ENCODE measurements around the gene PARD6B.

PARD6B gene

GRCh38 chr20:50717312-50717711 lies 14.1 kb upstream of the PARD6B start:
- TF ChIP-seq CTCF (conservative IDR thresholded peaks at IDR 0.05; ENCODE audit: low read length) (no peak), EZH2phosphoT487 (IDR thresholded peaks at IDR 0.05; ENCODE audit: borderline replicate concordance) (no peak)

GRCh38 chr20:50717974-50718761 lies 13.2 kb upstream of the PARD6B start:
- no peaks in the 10 kb centered on the region for H3K79me2 ChIP-seq (ENCODE audit: insufficient read depth, low read length)
- no peak overlapping the region for H2AFZ ChIP-seq (ENCODE audit: low read length)
- no peaks in the 10 kb centered on the region for H3K4me1 ChIP-seq (ENCODE audit: insufficient read depth, low read length, poor library complexity, severe bottlenecking)
- H3K9me3 ChIP-seq (ENCODE audit: insufficient read depth, low read depth, low read length), result no peaks in the 10 kb centered on the region
- no peaks in the 10 kb centered on the region for H3K9me2 ChIP-seq (replicated peaks; ENCODE audit: low read depth, low read length)
- H3K4me3 ChIP-seq (ENCODE audit: low read length, poor library complexity, severe bottlenecking), result no peak overlapping the region
- no peaks in the 10 kb centered on the region for H3F3A ChIP-seq (ENCODE audit: low read depth)
- no peak overlapping the region for H3K4me2 ChIP-seq (ENCODE audit: low read depth, low read length, poor library complexity, severe bottlenecking)
- no peaks in the 10 kb centered on the region for H3K36me3 ChIP-seq (ENCODE audit: insufficient read depth, low read length)
- no peak for TF ChIP-seq EZH2phosphoT487 (IDR thresholded peaks at IDR 0.05; ENCODE audit: borderline replicate concordance)
- TF ChIP-seq CTCF (conservative IDR thresholded peaks at IDR 0.05; ENCODE audit: low read length), result no peak; the same call in 1 of the 2 replicates
- no peak overlapping the region for H3K9ac ChIP-seq (ENCODE audit: low read depth, low read length, poor library complexity, severe bottlenecking)
- H3K27me3 ChIP-seq (ENCODE audit: insufficient read depth, low read length, poor library complexity, severe bottlenecking), result no peaks in the 10 kb centered on the region
- H4K20me1 ChIP-seq (ENCODE audit: insufficient read depth, low read length, poor library complexity, severe bottlenecking), result no peaks in the 10 kb centered on the region

More at GRCh38 chr20:50717312-50717711, 14.1 kb upstream of the PARD6B start:
- H3K4me3 ChIP-seq (ENCODE audit: low read length, poor library complexity, severe bottlenecking), result no peak overlapping the region
- H3K9me2 ChIP-seq (replicated peaks; ENCODE audit: low read depth, low read length), result no peaks in the 10 kb centered on the region
- H3K9me3 ChIP-seq (ENCODE audit: insufficient read depth, low read depth, low read length), result no peaks in the 10 kb centered on the region
- no peaks in the 10 kb centered on the region for H3K79me2 ChIP-seq (ENCODE audit: insufficient read depth, low read length)
- H3K4me2 ChIP-seq (ENCODE audit: low read depth, low read length, poor library complexity, severe bottlenecking), result no peak overlapping the region
- H2AFZ ChIP-seq (ENCODE audit: low read length), result no peak overlapping the region
- no peaks in the 10 kb centered on the region for H3F3A ChIP-seq (ENCODE audit: low read depth)
- no peaks in the 10 kb centered on the region for H3K36me3 ChIP-seq (ENCODE audit: insufficient read depth, low read length)
- H3K9ac ChIP-seq (ENCODE audit: low read depth, low read length, poor library complexity, severe bottlenecking), result no peak overlapping the region
- H3K27me3 ChIP-seq (ENCODE audit: insufficient read depth, low read length, poor library complexity, severe bottlenecking), result no peaks in the 10 kb centered on the region
- H4K20me1 ChIP-seq (ENCODE audit: insufficient read depth, low read length, poor library complexity, severe bottlenecking), result no peaks in the 10 kb centered on the region
- no peaks in the 10 kb centered on the region for H3K4me1 ChIP-seq (ENCODE audit: insufficient read depth, low read length, poor library complexity, severe bottlenecking)

- no peaks in the 10 kb centered on the region for H3K4me1 ChIP-seq (ENCODE audit: insufficient read depth, low read length, poor library complexity, severe bottlenecking)
- H3F3A ChIP-seq (ENCODE audit: low read depth), result no peaks in the 10 kb centered on the region
- no peak overlapping the region for H3K4me2 ChIP-seq (ENCODE audit: low read depth, low read length, poor library complexity, severe bottlenecking)
- H3K9me2 ChIP-seq (replicated peaks; ENCODE audit: low read depth, low read length), result no peaks in the 10 kb centered on the region
- no peaks in the 10 kb centered on the region for H3K79me2 ChIP-seq (ENCODE audit: insufficient read depth, low read length)
- no peaks in the 10 kb centered on the region for H4K20me1 ChIP-seq (ENCODE audit: insufficient read depth, low read length, poor library complexity, severe bottlenecking)
- no peaks in the 10 kb centered on the region for H3K27me3 ChIP-seq (ENCODE audit: insufficient read depth, low read length, poor library complexity, severe bottlenecking)
- H3K9me3 ChIP-seq (ENCODE audit: insufficient read depth, low read depth, low read length), result no peaks in the 10 kb centered on the region
- H2AFZ ChIP-seq (ENCODE audit: low read length), result no peak overlapping the region
- H3K4me3 ChIP-seq (ENCODE audit: low read length, poor library complexity, severe bottlenecking), result no peak overlapping the region
- no peaks in the 10 kb centered on the region for H3K36me3 ChIP-seq (ENCODE audit: insufficient read depth, low read length)
- TF ChIP-seq EZH2phosphoT487 (IDR thresholded peaks at IDR 0.05; ENCODE audit: borderline replicate concordance), result no peak
- TF ChIP-seq CTCF (conservative IDR thresholded peaks at IDR 0.05; ENCODE audit: low read length), result no peak
- no peak overlapping the region for H3K9ac ChIP-seq (ENCODE audit: low read depth, low read length, poor library complexity, severe bottlenecking)
Measured at GRCh38 chr20:50719328-50719727, 12.1 kb upstream of the PARD6B start.

Measured in Loucy (cell line).